Stimulated activated memory B cell treated with anti-CD40 and anti-IgM and Interleukin-4, amounts not matched to agents 10 μg/mL and 1 μg/mL and 100 μg/mL, for 72 hours (primary cell): ENCODE results near the gene CUX1.

Experiments used
- ATAC-seq: fragments of 150-1000 bp; cut with Tn5 transposase; 2 replicates; pipeline ENCODE4 v1.10.0; 2021
- H3K27ac Mint-ChIP-seq: one replicate; pipeline ENCODE4 v1.8.0; 2022; ENCODE audit warnings: mild to moderate bottlenecking, mixed read lengths
- H3K27me3 Mint-ChIP-seq: one replicate; pipeline ENCODE4 v1.8.0; 2022; ENCODE audit warnings: mixed read lengths
- H3K36me3 Mint-ChIP-seq: one replicate; pipeline ENCODE4 v1.8.0; 2022; ENCODE audit warnings: mixed read lengths
- H3K4me1 Mint-ChIP-seq: one replicate; pipeline ENCODE4 v1.8.0; 2022; ENCODE audit warnings: mixed read lengths
- H3K4me3 Mint-ChIP-seq: one replicate; pipeline ENCODE4 v1.8.0; 2022; ENCODE audit warnings: mild to moderate bottlenecking, moderate library complexity, mixed read lengths
- H3K9me3 Mint-ChIP-seq: one replicate; pipeline ENCODE4 v1.8.0; 2022; ENCODE audit warnings: mixed read lengths

CUX1 gene

GRCh38 chr7:102184303-102184702 is 366.9 kb downstream of the CUX1 start:
- Mint-ChIP-seq H3K9me3 (no peaks in the 10 kb centered on the region), H3K27me3 (no peaks in the 10 kb centered on the region), H3K36me3 (peaks cover 64% of the 10 kb centered on the region), H3K4me3 (no peak overlapping the region), H3K27ac (no peak overlapping the region), H3K4me1 (no peaks in the 10 kb centered on the region)
- no peak for ATAC-seq

GRCh38 chr7:102185796-102186195 is 368.4 kb downstream of the CUX1 start:
- no peaks in the 10 kb centered on the region for H3K9me3 Mint-ChIP-seq
- no peaks in the 10 kb centered on the region for H3K4me1 Mint-ChIP-seq
- peaks cover 65% of the 10 kb centered on the region for H3K36me3 Mint-ChIP-seq
- no peak overlapping the region for H3K27ac Mint-ChIP-seq
- no peak for ATAC-seq
- H3K4me3 Mint-ChIP-seq = no peak overlapping the region
- no peaks in the 10 kb centered on the region for H3K27me3 Mint-ChIP-seq

DNA sequence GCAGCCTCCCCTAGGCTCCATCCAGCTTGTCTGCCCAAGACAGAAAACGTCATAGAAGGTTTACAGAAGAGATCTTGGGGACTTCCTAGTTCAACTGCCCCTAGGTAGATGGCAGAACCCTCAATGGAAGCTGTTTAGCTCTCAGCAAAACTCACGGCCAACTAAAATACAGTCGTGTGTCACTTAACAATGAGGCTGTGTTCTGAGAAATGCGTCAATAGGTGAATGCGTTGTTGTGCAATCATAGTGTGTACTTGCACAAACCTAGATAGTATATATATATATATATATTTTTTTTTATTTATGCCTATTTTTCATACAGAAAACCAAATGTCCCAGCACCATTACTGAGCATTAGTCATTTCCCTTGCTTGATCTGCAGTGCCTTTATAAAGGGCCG is 368.9 kb downstream of the CUX1 start:
- H3K27me3 Mint-ChIP-seq = no peaks in the 10 kb centered on the region
- no peaks in the 10 kb centered on the region for H3K9me3 Mint-ChIP-seq
- no peaks in the 10 kb centered on the region for H3K4me1 Mint-ChIP-seq
- H3K4me3 Mint-ChIP-seq = no peak overlapping the region
- H3K36me3 Mint-ChIP-seq = peaks cover 65% of the 10 kb centered on the region
- H3K27ac Mint-ChIP-seq = no peak overlapping the region
- ATAC-seq = no peak

GRCh38 chr7:102188746-102189145 is 371.3 kb downstream of the CUX1 start:
- H3K4me3 Mint-ChIP-seq = no peak overlapping the region
- H3K36me3 Mint-ChIP-seq = peaks cover 66% of the 10 kb centered on the region
- no peaks in the 10 kb centered on the region for H3K9me3 Mint-ChIP-seq
- no peak for ATAC-seq
- H3K4me1 Mint-ChIP-seq = no peaks in the 10 kb centered on the region
- H3K27ac Mint-ChIP-seq = no peak overlapping the region
- no peaks in the 10 kb centered on the region for H3K27me3 Mint-ChIP-seq

- H3K9me3 Mint-ChIP-seq = no peaks in the 10 kb centered on the region
- peaks cover 67% of the 10 kb centered on the region for H3K36me3 Mint-ChIP-seq
- H3K4me1 Mint-ChIP-seq = no peaks in the 10 kb centered on the region
- H3K4me3 Mint-ChIP-seq = no peak overlapping the region
- H3K27ac Mint-ChIP-seq = no peak overlapping the region
- no peaks in the 10 kb centered on the region for H3K27me3 Mint-ChIP-seq
- no peak for ATAC-seq
Observed at GRCh38 chr7:102189756-102190155, 372.3 kb downstream of the CUX1 start.

DNA sequence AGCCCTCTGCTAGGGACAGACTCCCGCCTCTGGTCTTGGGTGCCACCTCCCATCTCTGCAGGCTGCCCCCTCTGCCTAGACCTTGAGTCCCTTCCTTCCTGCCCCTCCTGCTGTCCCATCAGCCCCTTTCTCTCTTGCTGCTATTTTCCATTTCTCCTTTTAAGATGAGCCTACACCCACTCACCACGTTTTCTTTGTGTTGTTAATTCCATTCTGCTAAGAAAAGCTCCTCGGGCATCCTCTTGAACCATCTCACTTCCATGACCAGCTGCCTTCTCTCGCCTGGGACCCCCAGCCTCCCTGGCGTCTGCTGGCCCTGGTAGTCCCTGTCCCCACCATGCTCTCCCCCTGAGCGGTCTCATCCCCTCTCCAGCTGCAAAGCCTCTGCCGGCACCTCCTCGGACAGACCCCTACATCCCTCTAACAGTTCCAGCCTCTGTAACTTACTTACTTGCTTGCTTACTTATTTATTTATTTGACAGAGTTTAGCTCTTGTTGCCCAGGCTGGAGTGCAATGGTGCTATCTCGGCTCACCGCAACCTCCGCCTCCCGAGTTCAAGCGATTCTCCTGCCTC is 373.4 kb downstream of the CUX1 start:
- no peak for ATAC-seq
- no peaks in the 10 kb centered on the region for H3K9me3 Mint-ChIP-seq
- H3K4me3 Mint-ChIP-seq = no peak overlapping the region
- H3K4me1 Mint-ChIP-seq = no peaks in the 10 kb centered on the region
- no peaks in the 10 kb centered on the region for H3K27me3 Mint-ChIP-seq
- peak overlapping the region; percentile 26 for H3K27ac Mint-ChIP-seq
- peaks cover 61% of the 10 kb centered on the region for H3K36me3 Mint-ChIP-seq

GRCh38 chr7:102191556-102192379 is 374.3 kb downstream of the CUX1 start:
- H3K27me3 Mint-ChIP-seq = no peaks in the 10 kb centered on the region
- no peaks in the 10 kb centered on the region for H3K9me3 Mint-ChIP-seq
- peak overlapping the region; percentile 26 for H3K27ac Mint-ChIP-seq
- peaks cover 65% of the 10 kb centered on the region for H3K36me3 Mint-ChIP-seq
- ATAC-seq = no peak
- H3K4me3 Mint-ChIP-seq = no peak overlapping the region
- no peaks in the 10 kb centered on the region for H3K4me1 Mint-ChIP-seq

- Mint-ChIP-seq H3K4me1 (no peaks in the 10 kb centered on the region), H3K27ac (no peak overlapping the region), H3K36me3 (peaks cover 75% of the 10 kb centered on the region), H3K27me3 (no peaks in the 10 kb centered on the region), H3K4me3 (no peak overlapping the region), H3K9me3 (no peaks in the 10 kb centered on the region)
- ATAC-seq = no peak
Observed at GRCh38 chr7:102192790-102193189, 375.4 kb downstream of the CUX1 start.

GRCh38 chr7:102193806-102194205 is 376.4 kb downstream of the CUX1 start:
- H3K27ac Mint-ChIP-seq = no peak overlapping the region
- H3K4me3 Mint-ChIP-seq = no peak overlapping the region
- H3K9me3 Mint-ChIP-seq = no peaks in the 10 kb centered on the region
- H3K4me1 Mint-ChIP-seq = no peaks in the 10 kb centered on the region
- H3K27me3 Mint-ChIP-seq = no peaks in the 10 kb centered on the region
- no peak for ATAC-seq
- peaks cover 77% of the 10 kb centered on the region for H3K36me3 Mint-ChIP-seq

DNA sequence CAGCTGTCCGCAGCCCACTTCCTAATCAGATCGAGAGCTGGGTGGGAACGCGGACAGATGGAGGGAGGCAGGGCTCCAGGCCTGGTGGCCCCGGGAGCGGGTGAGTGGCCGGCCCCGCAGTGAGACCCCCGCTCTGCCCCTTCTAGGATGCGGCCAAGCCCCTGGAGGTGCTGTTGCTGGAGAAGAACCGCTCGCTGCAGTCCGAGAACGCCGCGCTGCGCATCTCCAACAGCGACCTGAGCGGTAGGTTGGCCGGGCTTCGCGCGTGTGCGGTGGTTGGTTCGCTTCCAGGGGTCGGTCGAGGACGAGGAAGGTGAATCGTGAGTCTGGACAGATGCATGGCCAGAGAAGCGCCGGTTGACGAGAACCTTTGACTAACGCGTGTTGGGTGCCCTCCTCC is 377.9 kb downstream of the CUX1 start:
- Mint-ChIP-seq H3K27me3 (no peaks in the 10 kb centered on the region), H3K4me3 (no peak overlapping the region), H3K36me3 (peaks cover 77% of the 10 kb centered on the region), H3K27ac (no peak overlapping the region), H3K4me1 (no peaks in the 10 kb centered on the region), H3K9me3 (no peaks in the 10 kb centered on the region)
- ATAC-seq = no peak

- Mint-ChIP-seq H3K9me3 (no peaks in the 10 kb centered on the region), H3K4me1 (no peaks in the 10 kb centered on the region), H3K4me3 (no peak overlapping the region), H3K27me3 (no peaks in the 10 kb centered on the region), H3K36me3 (peaks cover 75% of the 10 kb centered on the region), H3K27ac (no peak overlapping the region)
- ATAC-seq = no peak
Observed at GRCh38 chr7:102196028-102196427, 378.6 kb downstream of the CUX1 start.

- Mint-ChIP-seq H3K4me3 (no peak overlapping the region), H3K4me1 (no peaks in the 10 kb centered on the region), H3K9me3 (no peaks in the 10 kb centered on the region), H3K36me3 (peaks cover 75% of the 10 kb centered on the region), H3K27me3 (no peaks in the 10 kb centered on the region), H3K27ac (no peak overlapping the region)
- no peak for ATAC-seq
Observed at GRCh38 chr7:102197161-102197560, 379.7 kb downstream of the CUX1 start.

- no peaks in the 10 kb centered on the region for H3K27me3 Mint-ChIP-seq
Observed at GRCh38 chr7:102197599-102197998, 380.2 kb downstream of the CUX1 start.

DNA sequence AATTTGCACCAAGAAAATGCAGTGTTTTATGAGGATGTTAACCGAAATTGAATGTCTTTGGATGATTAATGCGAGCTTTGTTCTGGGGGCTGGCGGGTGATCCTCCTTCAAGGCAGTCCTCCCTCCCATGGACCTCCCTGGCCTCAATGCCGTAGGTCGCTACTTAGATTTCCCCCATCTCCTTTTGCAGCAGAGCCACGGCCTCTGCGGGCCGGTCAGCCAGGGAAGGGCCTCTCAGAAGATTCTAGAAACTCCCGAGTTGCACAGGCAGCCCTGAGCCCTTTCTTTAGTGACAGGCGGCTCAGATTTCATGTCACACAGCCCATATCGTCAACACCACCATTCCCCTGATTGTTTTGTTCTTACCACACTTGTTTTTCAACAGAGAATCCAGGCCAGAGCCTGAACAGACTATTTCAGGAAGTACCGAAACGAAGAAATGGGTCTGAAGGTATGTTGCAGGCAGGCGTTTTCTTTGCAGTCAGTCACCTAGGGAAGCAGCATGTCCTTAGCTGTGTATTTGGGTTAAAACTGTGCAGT is 381.1 kb downstream of the CUX1 start:
- Mint-ChIP-seq H3K4me1 (no peaks in the 10 kb centered on the region), H3K9me3 (no peaks in the 10 kb centered on the region), H3K27ac (no peak overlapping the region), H3K4me3 (no peak overlapping the region), H3K36me3 (peaks cover 70% of the 10 kb centered on the region), H3K27me3 (no peaks in the 10 kb centered on the region)
- ATAC-seq = no peak

More at GRCh38 chr7:102197599-102197998, 380.2 kb downstream of the CUX1 start:
- H3K4me1 Mint-ChIP-seq = no peaks in the 10 kb centered on the region
- H3K9me3 Mint-ChIP-seq = no peaks in the 10 kb centered on the region
- peaks cover 76% of the 10 kb centered on the region for H3K36me3 Mint-ChIP-seq
- no peak overlapping the region for H3K4me3 Mint-ChIP-seq
- no peak for ATAC-seq
- no peak overlapping the region for H3K27ac Mint-ChIP-seq

- ATAC-seq = no peak
- Mint-ChIP-seq H3K4me3 (no peak overlapping the region), H3K9me3 (no peaks in the 10 kb centered on the region), H3K27ac (no peak overlapping the region), H3K4me1 (no peaks in the 10 kb centered on the region), H3K27me3 (no peaks in the 10 kb centered on the region), H3K36me3 (peaks cover 77% of the 10 kb centered on the region)
Observed at GRCh38 chr7:102201576-102201975, 384.1 kb downstream of the CUX1 start.

DNA sequence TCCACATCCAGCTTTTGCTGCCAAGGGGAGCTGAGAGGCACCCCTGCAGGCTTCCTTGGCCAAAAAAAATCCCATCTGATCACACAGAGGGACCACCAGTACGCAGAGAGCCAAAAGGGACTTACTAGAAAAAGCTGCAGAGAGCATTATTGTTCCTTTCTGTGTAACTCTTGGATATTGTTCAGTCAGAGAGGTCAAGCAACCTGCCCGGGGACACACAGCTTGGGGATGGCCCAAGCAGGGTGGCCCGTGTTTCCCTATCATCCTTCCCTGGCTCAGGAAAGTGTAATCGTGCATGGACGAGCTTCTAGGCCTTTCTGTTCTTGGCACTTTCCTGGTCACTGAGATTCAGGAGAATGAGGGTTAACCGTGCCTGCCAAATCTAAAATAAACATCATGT is 385.1 kb downstream of the CUX1 start:
- Mint-ChIP-seq H3K9me3 (no peaks in the 10 kb centered on the region), H3K27me3 (no peaks in the 10 kb centered on the region), H3K36me3 (peaks cover 77% of the 10 kb centered on the region), H3K4me1 (no peaks in the 10 kb centered on the region), H3K4me3 (no peak overlapping the region), H3K27ac (no peak overlapping the region)
- ATAC-seq = no peak
